ENCODE data around the gene CNN2.
A peak's percentile ranks its signal among the peaks of the same experiment; 100 is the strongest.

CNN2 gene

DNA sequence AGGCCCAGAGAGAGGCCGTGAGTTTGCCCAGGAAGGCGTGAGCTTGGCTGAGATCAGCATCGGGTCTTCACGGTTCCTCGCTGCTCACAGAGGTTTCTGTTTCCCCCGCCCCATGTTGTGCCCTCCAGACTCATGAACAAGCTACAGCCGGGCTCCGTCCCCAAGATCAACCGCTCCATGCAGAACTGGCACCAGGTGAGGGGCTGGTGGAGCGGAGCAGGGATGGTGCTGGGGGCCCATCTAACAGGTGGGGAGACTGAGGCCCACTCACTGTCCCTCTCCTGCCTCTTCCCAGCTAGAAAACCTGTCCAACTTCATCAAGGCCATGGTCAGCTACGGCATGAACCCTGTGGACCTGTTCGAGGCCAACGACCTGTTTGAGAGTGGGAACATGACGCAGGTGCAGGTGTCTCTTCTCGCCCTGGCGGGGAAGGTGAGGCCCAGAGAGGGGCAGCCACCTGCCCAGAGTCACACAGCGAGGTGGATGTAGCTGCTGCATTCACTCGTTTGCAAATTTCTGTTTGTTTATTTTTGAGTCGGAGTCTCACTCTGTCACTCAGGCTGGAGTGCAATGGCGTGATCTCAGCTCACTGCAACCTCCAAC is 6.0 kb downstream of the CNN2 start:
- no peak for DNase-seq

DNA sequence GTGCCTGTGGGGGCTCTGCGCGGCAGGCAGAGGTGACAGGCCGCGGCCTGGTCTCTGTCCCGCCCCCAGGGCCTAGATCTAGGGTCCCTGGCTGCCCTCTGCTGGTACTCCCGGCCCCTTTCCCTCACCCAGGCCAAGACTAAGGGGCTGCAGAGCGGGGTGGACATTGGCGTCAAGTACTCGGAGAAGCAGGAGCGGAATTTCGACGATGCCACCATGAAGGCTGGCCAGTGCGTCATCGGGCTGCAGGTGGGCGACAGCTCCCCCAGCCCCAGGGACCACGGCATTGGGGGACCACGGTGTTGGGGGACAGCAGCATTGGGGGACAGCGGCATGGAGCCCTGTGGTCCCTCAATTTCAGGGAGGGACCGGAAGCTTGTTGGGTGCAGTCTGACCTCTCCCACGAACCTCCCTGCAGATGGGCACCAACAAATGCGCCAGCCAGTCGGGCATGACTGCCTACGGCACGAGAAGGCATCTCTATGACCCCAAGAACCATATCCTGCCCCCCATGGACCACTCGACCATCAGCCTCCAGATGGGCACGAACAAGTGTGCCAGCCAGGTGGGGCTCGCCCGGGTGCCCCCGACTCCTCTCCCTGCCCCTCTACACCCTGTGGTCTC is 9.7 kb downstream of the CNN2 start:
- DNase-seq: no peak

DNA sequence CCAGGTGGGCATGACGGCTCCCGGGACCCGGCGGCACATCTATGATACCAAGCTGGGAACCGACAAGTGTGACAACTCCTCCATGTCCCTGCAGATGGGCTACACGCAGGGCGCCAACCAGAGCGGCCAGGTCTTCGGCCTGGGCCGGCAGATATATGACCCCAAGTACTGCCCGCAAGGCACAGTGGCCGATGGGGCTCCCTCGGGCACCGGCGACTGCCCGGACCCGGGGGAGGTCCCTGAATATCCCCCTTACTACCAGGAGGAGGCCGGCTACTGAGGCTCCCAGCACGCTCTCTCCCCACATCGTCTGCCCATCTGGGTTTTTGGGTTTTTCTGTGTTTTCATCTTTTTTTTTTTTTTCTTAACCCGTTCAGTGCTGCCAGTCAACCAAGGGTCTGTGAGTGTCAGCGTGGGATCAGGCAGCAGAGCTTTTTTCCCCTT is 11.2 kb downstream of the CNN2 start:
- no peak for DNase-seq

DNA sequence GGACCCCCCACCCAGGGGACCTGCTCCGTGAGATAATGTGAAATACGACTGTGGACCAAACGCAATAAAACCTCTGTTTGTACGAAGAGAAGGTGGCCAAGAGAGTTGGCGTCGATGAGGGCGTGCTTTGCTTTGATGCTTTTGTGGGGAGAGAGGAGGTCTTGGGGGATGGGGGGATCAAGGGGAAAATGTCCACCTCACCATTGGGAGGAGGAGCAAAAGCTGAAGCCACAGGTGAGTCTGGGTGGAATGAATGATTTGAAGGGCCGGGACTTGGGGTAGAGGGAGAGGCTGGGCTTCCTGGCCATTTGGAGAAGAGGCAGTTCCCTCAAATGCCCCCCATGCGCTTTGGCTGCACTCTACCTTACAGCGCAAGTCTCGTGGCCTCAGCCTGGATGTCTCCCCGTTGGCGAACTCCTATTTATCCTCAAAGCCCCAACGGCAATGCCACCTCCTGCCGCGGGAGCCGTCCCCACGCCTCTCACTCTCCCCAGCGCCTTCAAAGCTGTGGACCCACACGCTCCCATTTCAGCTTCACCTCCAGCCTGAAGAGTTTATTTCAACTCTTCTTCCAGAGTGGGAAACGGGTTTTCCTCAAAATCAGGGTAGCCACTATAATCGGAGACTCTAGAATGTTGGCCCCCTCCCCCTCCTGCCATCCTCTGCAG is 12.7 kb downstream of the CNN2 start:
- DNase-seq: no peak

DNA sequence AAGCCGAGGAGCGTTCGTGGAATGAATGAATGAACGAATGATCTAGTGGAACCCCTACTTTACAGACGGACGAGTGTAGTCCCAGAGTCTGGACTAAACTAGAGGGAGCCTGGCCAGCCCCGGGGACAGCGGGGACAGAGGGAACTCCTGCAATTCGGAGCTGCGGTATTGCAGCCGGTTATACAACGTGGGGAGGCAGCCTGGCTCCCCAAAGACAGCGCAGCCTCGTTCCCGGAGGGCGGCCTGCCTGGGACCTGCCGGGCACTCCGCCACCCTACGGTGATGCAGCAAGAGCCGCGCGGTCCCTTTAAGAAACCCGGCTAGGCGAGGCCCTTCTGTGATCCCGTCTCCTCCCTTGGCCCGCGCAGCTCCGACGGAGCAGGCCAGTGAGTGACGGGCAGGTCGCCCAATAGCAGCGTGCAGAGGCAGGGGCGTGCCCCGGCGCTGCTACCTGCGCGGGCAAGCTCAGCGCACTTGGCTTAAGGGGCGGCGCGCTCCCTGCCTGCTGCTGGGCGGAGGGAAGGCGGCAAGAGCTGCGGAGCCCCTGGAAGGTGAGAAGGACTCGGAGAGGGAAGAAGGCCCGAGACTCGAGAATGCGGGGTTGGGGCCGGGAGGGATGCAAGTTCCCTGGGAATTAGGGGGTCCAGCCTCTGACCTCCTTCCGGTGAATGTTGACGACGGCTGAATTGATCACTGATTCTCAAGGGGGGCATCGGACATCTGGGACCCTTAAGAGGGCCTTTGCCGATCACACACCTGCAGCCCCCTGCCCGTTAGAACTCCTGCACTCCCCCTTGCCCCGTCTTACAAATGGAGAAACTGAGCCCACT is 13.5 kb downstream of the CNN2 start, which contains the start of gene ABCA7:
Gene ABCA7, plus strand, starts transcription at position 462 of the 830 bp plus-strand sequence. CDS start 1,255 bp downstream, outside the sequence.
- peak; percentile 100 for DNase-seq

DNA sequence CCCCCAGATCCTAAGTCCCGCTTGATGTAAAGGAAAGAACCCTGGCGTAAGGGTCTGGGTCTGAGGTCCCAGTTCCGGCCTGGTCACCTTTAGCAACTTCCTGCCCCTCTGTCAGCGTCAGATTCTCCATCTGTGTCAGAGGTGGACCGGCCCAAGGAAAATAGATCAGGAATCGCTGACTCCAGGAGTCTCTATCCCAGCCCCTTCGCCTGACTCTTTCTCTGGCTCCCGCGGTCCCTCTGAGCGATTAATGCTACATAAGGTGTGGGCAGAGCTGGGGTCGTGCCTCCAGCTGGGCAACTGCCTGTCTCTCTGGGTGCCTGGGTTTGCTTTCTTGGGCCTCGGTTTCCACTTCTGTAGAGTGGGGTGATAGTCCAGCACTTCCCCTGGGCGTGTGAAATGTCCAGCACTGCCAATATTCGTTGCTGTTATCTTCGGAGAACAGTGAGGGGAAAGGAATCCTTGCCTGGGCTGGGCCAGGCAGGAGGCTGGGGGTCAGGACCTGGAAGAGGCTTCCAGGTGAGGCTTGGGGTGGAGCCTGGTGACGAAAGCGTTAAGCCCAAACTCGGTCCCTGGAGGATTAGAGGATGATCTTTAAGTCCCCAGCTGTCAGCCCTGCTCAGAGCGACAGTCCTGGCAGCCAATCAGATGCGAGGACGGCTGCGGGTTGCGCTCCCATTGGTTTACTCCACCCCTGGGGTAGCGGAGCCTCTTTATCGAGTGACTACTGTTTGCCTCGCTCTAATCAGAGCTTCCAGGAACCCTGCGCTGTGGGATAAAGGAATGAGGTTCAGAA is 14.3 kb downstream of the CNN2 start:
- peak; percentile 87 for DNase-seq

DNA sequence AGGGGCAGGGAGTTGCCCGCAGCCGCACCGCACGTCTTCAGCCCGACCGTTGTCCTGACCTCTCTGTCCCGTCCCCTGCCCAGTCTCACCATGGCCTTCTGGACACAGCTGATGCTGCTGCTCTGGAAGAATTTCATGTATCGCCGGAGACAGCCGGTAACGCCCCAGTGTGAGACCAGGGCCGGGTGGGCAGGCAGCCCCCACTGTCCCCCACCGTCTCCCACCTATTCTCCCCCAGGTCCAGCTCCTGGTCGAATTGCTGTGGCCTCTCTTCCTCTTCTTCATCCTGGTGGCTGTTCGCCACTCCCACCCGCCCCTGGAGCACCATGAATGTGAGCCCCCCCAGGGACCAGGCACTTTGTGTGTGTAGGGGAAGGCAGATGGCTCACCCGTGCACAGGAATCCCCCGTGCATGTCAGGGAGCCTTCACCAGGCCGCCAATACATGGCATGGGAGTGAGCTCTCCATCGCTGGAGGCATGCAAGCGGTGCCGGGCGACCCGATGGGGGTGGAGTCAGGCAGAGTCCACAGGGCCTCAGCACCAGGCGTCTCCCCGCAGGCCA is 14.9 kb downstream of the CNN2 start:
- no peak for DNase-seq

DNA sequence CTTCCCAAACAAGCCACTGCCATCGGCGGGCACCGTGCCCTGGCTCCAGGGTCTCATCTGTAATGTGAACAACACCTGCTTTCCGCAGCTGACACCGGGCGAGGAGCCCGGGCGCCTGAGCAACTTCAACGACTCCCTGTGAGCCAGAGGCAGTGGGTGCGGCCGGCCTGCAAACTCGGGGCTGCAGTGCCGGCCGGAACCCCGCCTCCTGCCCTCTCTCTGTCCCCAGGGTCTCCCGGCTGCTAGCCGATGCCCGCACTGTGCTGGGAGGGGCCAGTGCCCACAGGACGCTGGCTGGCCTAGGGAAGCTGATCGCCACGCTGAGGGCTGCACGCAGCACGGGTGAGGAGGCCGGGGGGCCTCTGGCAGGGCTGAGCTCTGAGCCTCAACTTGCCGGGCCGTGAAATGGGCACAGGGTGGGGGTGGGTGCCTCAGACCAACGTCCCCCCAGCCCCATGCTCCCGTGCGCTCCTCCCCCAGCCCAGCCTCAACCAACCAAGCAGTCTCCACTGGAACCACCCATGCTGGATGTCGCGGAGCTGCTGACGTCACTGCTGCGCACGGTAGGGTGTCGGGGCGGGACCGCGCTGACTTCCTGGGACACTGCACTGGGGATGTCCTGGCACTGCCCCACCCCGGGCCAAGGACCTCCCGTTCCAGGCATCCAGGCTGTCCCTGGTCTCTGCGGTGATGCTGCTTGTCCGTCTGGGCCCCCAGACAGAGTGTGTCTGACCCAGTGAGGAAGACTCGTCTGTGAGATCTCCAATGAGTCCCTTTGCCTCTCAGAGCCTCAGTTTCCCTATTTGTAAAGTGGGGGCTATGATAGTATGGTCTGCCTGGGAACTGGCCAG is 15.7 kb downstream of the CNN2 start:
- no peak for DNase-seq

DNA sequence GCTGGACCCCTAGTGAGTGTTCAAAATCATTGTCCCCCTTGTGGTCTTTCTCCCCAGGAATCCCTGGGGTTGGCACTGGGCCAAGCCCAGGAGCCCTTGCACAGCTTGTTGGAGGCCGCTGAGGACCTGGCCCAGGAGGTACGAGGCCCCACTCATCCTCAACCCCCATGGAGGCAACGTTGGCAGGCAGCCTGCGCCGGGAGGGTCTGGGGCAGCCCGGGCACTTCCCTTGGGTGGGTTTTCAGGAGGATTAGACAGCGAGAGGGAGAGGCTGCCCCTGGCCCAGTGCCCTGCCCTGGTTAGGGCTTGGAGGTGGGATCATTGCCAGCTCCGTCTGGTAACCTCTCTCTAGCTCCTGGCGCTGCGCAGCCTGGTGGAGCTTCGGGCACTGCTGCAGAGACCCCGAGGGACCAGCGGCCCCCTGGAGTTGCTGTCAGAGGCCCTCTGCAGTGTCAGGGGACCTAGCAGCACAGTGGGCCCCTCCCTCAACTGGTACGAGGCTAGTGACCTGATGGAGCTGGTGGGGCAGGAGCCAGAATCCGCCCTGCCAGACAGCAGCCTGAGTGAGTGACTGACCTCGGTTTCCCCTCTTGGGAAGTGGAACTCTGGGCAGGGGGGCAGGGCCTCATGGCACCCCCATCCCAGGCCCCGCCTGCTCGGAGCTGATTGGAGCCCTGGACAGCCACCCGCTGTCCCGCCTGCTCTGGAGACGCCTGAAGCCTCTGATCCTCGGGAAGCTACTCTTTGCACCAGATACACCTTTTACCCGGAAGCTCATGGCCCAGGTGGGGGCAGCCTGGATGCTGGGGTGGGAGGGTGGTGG is 16.5 kb downstream of the CNN2 start:
- DNase-seq: no peak

DNA sequence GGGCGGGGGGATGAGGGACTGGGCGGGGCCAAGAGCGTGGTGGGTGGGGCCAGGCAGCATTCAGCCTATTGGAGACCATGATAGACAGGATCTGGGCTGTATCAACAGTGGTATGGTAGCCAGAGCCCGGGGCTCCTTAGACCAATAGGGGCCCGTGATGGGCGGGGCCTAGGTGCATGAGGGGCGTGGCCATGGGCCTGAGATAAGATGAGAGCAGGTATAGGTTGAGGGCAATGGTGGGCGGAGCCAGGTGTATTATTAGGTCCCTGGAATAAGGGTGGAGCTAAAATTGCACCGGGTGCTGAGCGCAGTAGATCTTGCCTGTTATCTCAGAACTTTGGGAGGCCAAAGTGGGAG is 18.8 kb downstream of the CNN2 start:
- peak; percentile 42 for DNase-seq

DNA sequence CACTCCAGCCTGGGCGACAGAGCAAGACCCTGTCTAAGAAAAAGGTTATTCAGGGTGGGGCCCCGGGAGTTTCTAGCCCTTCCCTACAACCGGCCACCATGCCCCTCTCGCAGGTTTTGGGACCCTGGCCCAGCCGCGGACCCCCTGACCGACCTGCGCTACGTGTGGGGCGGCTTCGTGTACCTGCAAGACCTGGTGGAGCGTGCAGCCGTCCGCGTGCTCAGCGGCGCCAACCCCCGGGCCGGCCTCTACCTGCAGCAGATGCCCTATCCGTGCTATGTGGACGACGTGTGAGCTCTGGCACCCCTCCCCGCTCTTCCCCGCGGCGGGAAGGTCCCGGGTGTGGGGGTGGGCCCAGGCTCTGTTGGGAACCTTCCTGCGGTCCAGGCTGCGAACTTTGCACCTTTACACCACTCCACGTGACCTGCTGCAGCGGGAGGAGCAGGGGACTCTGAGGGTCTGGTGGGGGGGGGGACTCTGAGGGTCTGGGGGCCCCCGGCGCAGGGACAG is 19.8 kb downstream of the CNN2 start:
- DNase-seq: no peak

DNA sequence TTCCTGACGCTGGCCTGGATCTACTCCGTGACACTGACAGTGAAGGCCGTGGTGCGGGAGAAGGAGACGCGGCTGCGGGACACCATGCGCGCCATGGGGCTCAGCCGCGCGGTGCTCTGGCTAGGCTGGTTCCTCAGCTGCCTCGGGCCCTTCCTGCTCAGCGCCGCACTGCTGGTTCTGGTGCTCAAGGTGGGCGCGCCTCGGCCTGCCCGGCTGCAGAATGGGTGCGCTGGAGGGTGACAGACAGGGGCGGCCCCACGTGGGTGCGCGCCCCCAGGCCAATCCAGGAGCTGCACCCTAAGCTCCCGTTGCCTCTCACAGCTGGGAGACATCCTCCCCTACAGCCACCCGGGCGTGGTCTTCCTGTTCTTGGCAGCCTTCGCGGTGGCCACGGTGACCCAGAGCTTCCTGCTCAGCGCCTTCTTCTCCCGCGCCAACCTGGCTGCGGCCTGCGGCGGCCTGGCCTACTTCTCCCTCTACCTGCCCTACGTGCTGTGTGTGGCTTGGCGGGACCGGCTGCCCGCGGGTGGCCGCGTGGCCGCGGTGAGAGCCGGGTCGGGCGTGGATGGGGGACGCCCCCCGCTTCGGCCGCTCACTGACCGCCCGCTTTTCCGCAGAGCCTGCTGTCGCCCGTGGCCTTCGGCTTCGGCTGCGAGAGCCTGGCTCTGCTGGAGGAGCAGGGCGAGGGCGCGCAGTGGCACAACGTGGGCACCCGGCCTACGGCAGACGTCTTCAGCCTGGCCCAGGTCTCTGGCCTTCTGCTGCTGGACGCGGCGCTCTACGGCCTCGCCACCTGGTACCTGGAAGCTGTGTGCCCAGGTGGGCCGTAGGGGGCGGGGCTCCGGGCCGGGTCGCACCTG is 20.7 kb downstream of the CNN2 start:
- DNase-seq: no peak

DNA sequence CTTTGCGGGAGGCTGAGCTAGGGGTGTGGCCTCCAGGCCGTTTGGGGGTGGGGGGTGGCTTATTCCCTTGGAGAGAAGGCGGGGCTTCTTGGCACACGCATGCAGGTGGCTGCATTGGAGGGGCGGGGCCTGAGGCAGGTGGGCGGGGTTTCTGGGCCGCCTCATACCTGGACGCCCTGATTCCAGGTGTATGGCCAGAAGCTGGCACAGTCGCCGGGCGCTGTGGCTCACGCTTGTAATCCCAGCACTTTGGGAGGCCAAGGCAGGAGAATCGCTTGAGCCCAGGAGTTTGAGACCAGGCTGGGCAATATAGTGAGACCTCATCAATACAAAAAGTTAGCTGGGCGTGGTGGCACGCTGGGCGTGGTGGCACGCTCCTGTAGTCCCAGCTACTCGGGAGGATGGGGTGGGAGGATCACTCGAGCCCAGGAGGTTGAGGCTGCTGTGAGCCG is 21.3 kb downstream of the CNN2 start:
- DNase-seq: no peak

DNA sequence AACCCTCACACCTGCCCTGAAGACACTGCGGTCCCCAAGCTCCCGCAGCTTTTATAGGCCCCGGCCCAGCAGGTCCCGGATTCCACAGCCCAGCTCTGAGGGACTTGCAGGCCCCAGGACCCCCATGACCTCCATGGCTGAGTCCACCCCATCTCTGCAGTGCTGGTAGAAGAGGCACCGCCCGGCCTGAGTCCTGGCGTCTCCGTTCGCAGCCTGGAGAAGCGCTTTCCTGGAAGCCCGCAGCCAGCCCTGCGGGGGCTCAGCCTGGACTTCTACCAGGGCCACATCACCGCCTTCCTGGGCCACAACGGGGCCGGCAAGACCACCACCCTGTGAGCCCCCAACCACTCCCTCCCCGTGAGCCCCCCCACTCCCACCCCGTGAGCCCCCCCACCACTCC is 22.7 kb downstream of the CNN2 start:
- no peak for DNase-seq

DNA sequence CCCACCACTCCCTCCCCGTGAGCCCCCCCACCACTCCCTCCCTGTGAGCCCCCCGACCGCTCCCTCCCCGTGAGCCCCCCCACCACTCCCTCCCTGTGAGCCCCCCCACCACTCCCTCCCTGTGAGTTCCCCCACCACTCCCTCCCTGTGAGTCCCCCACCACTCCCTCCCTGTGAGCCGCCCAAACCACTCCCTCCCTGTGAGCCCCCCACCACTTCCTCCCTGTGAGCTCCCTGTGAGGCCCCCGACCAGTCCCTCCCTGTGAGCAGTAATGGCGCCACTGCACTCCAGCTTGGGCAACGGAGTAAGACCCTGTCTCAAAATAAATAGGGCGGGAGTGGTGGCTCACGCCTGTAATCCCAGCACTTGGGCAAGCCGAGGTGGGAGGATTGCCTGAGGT is 23.4 kb downstream of the CNN2 start:
- no peak for DNase-seq

DNA sequence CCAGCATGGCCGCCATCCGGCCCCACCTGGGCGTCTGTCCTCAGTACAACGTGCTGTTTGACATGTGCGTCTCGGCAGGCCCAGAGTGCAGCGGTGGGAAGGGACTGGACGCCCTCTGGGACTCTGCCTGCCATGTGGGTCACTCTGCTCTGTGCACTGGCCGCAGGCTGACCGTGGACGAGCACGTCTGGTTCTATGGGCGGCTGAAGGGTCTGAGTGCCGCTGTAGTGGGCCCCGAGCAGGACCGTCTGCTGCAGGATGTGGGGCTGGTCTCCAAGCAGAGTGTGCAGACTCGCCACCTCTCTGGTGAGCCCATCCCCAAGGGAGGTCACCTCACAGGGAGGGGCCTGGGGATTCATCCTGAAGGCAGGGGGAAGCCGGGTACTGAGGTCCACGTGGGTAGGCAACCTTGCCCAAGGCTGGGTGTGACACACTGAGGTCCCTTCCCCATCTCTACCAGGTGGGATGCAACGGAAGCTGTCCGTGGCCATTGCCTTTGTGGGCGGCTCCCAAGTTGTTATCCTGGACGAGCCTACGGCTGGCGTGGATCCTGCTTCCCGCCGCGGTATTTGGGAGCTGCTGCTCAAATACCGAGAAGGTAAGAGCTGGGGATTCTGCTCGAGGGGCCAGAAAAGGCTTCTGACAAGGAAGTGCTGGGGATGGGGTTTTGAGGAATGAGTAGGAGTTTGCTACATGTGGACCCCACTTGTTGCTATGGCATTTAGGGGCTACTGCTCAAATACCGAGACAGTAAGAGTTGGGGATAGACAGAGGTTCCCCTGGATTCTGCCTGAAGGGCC is 24.8 kb downstream of the CNN2 start:
- DNase-seq: no peak

DNA sequence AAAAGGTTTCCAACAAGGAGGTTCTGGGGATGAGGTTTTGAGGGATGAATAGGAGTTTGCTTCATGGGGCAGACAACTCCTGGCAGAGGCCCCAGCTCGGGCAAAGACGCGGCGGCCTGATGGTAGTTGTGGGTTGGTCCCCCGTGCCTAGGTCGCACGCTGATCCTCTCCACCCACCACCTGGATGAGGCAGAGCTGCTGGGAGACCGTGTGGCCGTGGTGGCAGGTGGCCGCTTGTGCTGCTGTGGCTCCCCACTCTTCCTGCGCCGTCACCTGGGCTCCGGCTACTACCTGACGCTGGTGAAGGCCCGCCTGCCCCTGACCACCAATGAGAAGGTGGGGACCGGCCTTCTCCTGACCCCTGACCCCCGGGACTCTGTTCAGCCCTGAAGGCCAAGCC is 25.4 kb downstream of the CNN2 start:
- DNase-seq: no peak

DNA sequence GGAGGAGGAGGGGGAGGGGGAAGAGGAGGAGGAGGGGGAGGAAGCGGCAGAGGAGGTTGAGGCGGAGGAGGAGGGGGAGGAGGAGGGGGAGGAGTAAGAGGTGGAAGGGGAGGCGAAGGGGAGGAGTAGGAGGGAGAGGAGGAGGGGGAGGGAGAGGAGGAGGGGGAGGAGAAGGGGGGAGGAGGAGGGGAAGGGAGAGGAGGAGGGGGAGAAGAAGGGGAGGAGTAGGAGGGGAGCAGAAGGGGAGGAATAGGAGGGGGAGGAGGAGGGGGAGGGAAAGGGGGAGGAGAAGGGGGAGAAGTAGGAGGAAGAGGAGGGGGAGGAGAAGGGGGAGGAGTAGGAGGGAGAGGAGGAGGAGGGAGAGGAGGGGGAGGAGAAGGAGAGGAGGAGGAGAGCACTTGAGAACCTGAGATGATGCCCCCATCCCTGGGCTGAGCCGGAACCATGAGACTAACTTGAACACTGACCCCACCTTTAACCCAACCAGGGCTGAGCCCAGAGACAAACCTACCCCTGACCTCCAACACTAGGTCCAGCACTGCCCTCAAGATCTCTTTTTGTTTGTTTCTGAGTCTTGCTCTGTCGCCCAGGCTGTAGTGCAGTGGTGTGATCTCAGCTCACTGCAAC is 26.1 kb downstream of the CNN2 start:
- DNase-seq: no peak
